Left lung (tissue), 10 donors: ENCODE results near the gene MINDY4B. TPM values are rescaled to one million over a fixed set of nuclear protein-coding genes. Genes with fewer than 3 reads are reported as not detected.
A peak's percentile ranks its signal among the peaks of the same experiment; 100 is the strongest.

ENCODE experiments used
- ATAC-seq: fragments of 200-7000 bp; cut with Tn5 transposase; one replicate; pipeline ENCODE4 v1.9.1; 2020; ENCODE audit warnings: moderate library complexity
- DNase-seq, 4 donors: peaks; one replicate each; pipeline ENCODE4 v3.0.0-alpha.2; 2013 to 2020
- H3K27ac ChIP-seq, 2 donors: fragments of 200-600 bp; sonication (generic) in 1 of 2; one replicate each; pipeline versions ENCODE4 v1.5.0 to v1.8.0; 2020 to 2021
- H3K27me3 ChIP-seq, 2 donors: fragments of 200-600 bp; sonication (generic) in 1 of 2; one replicate each; pipeline versions ENCODE4 v1.5.0 to v1.8.0; 2020 to 2021
- H3K36me3 ChIP-seq, 2 donors: fragments of 200-600 bp; sonication (generic) in 1 of 2; one replicate each; pipeline versions ENCODE4 v1.5.0 to v1.8.0; 2020 to 2021
- H3K4me1 ChIP-seq, 2 donors: fragments of 200-600 bp; one replicate each; pipeline ENCODE4 v1.8.0; 2021
- H3K4me3 ChIP-seq, 2 donors: fragments of 200-600 bp; sonication (generic) in 1 of 2; one replicate each; pipeline versions ENCODE4 v1.5.0 to v1.8.0; 2020 to 2021; ENCODE audit warnings: mild to moderate bottlenecking in 1 of 2
- H3K9me3 ChIP-seq, 2 donors: fragments of 200-600 bp; sonication (generic) in 1 of 2; one replicate each; pipeline versions ENCODE4 v1.5.0 to v1.8.0; 2020 to 2021
- CTCF ChIP-seq, 2 donors: fragments of 200-600 bp; sonication (generic) in 1 of 2; IDR thresholded peaks; one replicate each; pipeline versions ENCODE4 v1.5.0 to v1.8.0; 2021; ENCODE audit warnings: antibody characterized with exemption in 2 of 2
- intact Hi-C, 2 donors: fragments of 100-400 bp; cut with DNase I; formaldehyde crosslinking; loops; one replicate each; pipeline versions ENCODE4 v1.11.2 to v1.14.2; 2022
- polyA plus RNA-seq, 6 donors: library from polyadenylated mRNA; unstranded; fragments of 120-200 nt; gene quantifications; one replicate each; pipeline ENCODE4 v1.2.1, GENCODE V29; 2013; ENCODE audit not compliant: insufficient read length in 6 of 6
- total RNA-seq, 2 donors: library from RNA; stranded (reverse); fragmentation: NEBNext Ultra II Directional; extraction: Animal tissue kit (Norgen Biotek cat#: 25700); gene quantifications; one replicate each; pipeline ENCODE4 v1.2.1, GENCODE V29; 2021
- donor health status: DM: no; HTN: yes; CAD: no.
- donor health status: DM: no; HTN: no; CAD: no.

Gene MINDY4B
- total and polyA plus RNA-seq, 8 donors: not detected

GRCh38 chr3:150902988-150903387, 2.3 kb downstream of the MINDY4B start:
- DNase-seq: no peak
- no peak for ATAC-seq
- Histone ChIP-seq H3K27me3 (no peaks in the 10 kb centered on the region), H3K4me3 (no peak overlapping the region), H3K9me3 (no peaks in the 10 kb centered on the region), H3K27ac (no peak overlapping the region), H3K36me3 (no peaks in the 10 kb centered on the region), H3K4me1 (no peaks in the 10 kb centered on the region)
- no peak for TF ChIP-seq CTCF (IDR thresholded peaks at IDR 0.05)
- intact Hi-C loops: no loop called here

- Histone ChIP-seq H3K9me3 (no peaks in the 10 kb centered on the region), H3K27me3 (no peaks in the 10 kb centered on the region), H3K36me3 (no peaks in the 10 kb centered on the region), H3K4me1 (no peaks in the 10 kb centered on the region), H3K27ac (no peak overlapping the region), H3K4me3 (no peak overlapping the region)
- intact Hi-C loops: no loop called here
- DNase-seq (no peak), ATAC-seq (no peak)
- TF ChIP-seq CTCF (IDR thresholded peaks at IDR 0.05): no peak
Observed at GRCh38 chr3:150901793-150902192, 3.4 kb downstream of the MINDY4B start.

GRCh38 chr3:150899141-150899540, 6.1 kb downstream of the MINDY4B start:
- intact Hi-C loops: no loop called here

GRCh38 chr3:150898046-150898754, 7.0 kb downstream of the MINDY4B start:
- Histone ChIP-seq H3K9me3 (no peaks in the 10 kb centered on the region), H3K27ac (no peak overlapping the region), H3K36me3 (no peaks in the 10 kb centered on the region), H3K27me3 (no peaks in the 10 kb centered on the region), H3K4me3 (no peak overlapping the region), H3K4me1 (no peaks in the 10 kb centered on the region)
- TF ChIP-seq CTCF (IDR thresholded peaks at IDR 0.05): no peak
- peak in 2 of 4 donors; percentile 62 to 80 for DNase-seq
- intact Hi-C loops: no loop called here
- no peak for ATAC-seq

More at GRCh38 chr3:150899141-150899540, 6.1 kb downstream of the MINDY4B start:
- Histone ChIP-seq H3K36me3 (no peaks in the 10 kb centered on the region), H3K27me3 (no peaks in the 10 kb centered on the region), H3K9me3 (no peaks in the 10 kb centered on the region), H3K4me3 (no peak overlapping the region), H3K27ac (no peak overlapping the region), H3K4me1 (no peaks in the 10 kb centered on the region)
- no peak for TF ChIP-seq CTCF (IDR thresholded peaks at IDR 0.05)
- no peak for DNase-seq
- ATAC-seq: no peak

GRCh38 chr3:150897592-150897991, 7.6 kb downstream of the MINDY4B start:
- TF ChIP-seq CTCF (IDR thresholded peaks at IDR 0.05): no peak
- peak; percentile 73 for ATAC-seq
- Histone ChIP-seq H3K9me3 (no peaks in the 10 kb centered on the region), H3K27ac (no peak overlapping the region), H3K4me3 (no peak overlapping the region), H3K4me1 (no peaks in the 10 kb centered on the region), H3K27me3 (no peaks in the 10 kb centered on the region), H3K36me3 (no peaks in the 10 kb centered on the region)
- intact Hi-C loops: no loop called here
- DNase-seq: no peak
